CD4-positive, alpha-beta T cell treated with Interleukin-12 subunit alpha and Interleukin-12 subunit beta, for 1 hour (primary cell): ENCODE results near the gene GPR107.

Experiments
- DNase-seq: peaks from one replicate; pipeline ENCODE4 v3.0.0-alpha.2; 2020

The GPR107 gene

GRCh38 chr9:130171226-130172148 is 117.8 kb downstream of the GPR107 start:
- DNase-seq, result no peak

DNA sequence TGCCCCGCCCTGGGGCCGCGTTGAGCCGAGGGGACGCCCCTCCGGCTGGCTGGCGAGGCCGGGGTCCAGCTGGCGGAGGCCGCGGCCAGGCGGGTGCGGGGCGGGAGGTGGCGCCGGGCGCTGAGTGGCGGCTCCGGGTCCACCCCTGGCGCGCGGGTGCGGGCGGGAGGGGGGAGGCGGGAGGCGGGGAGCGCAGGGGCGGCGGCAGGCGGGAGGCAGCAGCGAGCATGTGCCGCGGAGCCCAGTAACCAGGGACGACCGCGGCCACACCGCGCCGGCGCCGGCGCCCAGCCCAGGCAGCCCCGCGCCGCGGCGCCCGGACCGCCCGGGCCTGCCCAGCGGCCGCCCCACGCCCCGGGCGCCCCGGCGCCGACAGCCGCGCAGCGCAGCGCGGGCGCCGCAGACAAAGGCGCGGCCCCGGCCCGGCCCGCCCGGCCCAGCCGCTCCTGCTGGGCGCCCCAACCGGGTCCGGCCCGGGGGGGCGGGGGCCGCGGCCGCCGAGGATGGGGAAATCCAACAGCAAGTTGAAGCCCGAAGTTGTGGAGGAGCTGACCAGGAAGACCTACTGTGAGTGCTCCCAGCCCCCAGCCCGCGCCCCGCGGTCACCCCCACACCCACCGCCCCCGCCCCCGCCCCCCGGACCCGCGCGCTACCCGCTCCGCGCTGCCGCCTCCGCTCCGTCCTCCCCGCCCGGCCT is 118.6 kb downstream of the GPR107 start, which contains the start of gene NCS1:
NCS1 (plus strand) TSS at position 244 of the 697 bp plus-strand sequence; CDS start at position 504, 260 bp downstream.
- peak; percentile 41 for DNase-seq

GRCh38 chr9:130172858-130173665 is 119.4 kb downstream of the GPR107 start:
- DNase-seq, result peak; percentile 25

DNA sequence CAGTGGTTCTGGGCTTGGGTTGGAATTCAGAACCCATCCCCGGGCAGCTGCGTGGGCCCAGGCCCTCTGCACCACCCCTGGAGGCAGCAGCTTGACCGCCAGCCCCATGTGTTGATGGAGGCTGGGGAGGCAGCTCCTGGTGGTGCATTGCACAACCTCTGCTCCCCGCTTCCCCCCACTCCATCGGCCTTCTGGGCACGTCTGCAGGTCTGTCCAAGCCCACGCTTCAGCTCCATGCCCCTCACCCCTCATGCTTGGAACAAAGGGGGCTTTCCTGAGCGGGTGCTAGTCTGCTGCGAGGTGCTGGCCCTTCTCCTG is 119.9 kb downstream of the GPR107 start:
- no peak for DNase-seq

DNA sequence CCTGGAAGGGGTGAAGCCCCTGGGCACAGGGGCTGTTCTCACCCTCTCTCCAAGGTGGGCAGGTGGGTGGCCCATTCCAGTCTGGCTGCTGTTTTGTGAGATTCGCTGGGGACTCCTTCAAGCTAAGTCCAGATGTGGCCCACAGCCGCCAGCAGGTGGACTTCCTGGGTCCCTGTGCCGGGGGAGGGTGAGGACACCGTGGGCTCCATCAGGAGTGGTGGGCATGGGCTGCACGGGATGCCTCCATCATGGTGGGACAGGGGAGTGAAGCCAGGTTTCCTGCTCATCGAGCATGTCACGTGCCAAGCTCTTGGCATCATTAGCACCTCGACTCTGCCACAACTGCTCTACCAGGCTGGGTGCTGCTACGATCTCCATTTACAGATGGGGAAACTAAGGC is 120.3 kb downstream of the GPR107 start:
- DNase-seq, result no peak

- DNase-seq, result no peak
Observed at GRCh38 chr9:130174920-130175321, 121.2 kb downstream of the GPR107 start.

- DNase-seq, result no peak
Observed at GRCh38 chr9:130175355-130175754, 121.6 kb downstream of the GPR107 start.

GRCh38 chr9:130176760-130177159 is 123.1 kb downstream of the GPR107 start:
- DNase-seq, result no peak

GRCh38 chr9:130177898-130178805 is 124.4 kb downstream of the GPR107 start:
- DNase-seq, result no peak

DNA sequence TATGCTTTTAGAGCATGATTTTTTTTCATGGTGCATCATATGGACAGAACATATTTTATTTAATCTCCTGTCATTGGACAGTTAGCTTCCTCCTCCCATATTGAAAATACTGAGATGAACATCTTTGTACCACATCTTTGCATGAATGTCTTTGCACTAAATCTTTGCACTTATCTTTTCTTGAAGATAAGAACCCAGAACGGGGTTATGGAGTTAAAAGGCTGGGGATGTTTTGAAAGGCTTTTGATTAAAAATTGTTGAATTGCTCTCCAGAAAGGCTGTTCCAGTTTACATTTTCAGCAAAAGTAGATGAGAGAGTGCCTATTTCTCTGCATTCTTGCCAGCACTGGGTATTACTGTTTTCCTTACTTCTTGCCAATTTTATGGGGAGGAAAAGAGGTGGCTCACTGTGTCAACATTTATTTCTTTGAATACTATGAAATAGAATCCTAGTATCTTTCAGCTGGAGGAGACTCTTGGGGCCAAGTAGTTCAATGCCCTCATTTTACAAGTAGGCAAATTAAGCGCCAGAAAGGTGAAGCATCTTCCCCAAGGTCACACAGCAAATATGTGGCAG is 125.7 kb downstream of the GPR107 start:
- DNase-seq, result no peak

DNA sequence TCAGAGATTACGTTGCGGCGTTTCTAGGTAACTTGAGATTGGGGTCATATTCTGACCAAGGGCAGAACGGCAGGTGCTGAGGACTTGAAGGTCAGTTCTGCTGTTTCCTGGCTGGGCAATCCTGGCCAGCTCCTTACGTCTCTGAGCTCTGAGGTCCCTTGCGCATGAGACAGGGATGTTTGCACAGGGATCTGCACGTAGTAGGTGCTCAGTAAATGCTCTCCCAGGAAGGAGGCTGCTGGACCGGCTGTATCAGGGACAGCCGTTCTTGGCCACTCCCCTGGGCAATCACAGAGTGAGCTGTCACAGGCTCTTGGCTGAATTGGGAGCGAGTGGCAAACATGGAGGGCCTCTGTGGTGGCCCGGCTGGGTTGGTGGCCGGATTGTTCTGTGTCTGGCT is 126.8 kb downstream of the GPR107 start:
- no peak for DNase-seq

- no peak for DNase-seq
Observed at GRCh38 chr9:130181678-130182380, 128.1 kb downstream of the GPR107 start.

DNA sequence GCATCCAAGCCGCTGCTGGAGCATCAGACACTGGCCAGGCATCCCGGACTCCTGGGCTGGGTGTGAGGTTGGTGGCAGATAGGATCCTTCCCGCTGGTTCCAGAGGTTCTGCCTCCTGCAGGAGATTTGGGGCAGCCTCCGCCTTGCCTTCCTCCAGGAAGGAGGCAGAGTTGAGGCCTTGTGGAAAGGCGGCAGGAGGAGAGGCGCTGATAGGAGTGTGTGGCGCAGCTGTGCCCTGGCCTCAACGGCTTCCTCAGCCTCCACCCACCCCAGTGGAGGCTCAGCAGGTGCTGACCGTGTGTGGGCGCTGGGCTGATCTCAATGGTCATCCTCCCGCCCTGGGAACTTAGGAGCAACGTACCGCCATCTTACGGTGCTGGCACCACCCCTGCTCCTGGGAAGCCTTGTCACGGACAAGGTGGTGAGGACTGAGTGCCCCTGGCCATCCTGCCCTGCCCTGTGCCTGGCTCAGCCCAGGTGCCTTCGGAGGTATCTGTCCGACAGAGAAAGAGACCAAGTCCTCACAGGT is 128.7 kb downstream of the GPR107 start:
- DNase-seq, result no peak

DNA sequence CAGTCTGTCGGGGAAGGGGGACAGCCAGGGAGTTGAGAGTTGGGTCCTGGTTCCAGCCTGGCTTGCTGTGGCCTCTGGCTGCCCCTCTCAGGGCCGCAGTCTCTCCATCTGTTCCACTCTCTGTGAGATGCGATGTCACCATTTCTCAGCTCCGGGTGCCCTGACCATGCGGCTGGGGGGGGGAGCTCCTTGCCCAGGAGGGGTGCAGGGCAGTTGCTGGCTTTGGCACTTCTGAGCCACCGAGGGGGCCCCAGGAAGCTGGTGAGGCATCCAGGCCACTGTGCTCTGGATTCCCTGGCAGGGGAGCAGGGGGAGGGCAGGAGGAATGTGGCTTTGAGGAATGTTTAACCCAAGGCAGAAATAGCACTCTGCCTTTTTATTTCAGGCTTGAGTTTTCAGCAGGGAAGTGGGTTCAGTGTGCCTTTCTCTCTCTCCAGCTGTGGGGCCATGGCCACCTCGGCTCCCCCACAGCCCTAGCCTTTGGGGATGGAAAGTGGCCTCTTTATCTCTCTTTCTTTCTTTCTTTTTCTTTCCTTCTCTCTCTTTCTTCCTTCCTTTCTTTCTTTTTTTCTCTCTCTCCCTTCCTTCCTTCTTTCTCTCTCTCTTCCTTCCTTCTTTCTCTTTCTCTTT is 129.5 kb downstream of the GPR107 start:
- DNase-seq, result no peak

GRCh38 chr9:130185017-130185416 is 131.3 kb downstream of the GPR107 start:
- no peak for DNase-seq

DNA sequence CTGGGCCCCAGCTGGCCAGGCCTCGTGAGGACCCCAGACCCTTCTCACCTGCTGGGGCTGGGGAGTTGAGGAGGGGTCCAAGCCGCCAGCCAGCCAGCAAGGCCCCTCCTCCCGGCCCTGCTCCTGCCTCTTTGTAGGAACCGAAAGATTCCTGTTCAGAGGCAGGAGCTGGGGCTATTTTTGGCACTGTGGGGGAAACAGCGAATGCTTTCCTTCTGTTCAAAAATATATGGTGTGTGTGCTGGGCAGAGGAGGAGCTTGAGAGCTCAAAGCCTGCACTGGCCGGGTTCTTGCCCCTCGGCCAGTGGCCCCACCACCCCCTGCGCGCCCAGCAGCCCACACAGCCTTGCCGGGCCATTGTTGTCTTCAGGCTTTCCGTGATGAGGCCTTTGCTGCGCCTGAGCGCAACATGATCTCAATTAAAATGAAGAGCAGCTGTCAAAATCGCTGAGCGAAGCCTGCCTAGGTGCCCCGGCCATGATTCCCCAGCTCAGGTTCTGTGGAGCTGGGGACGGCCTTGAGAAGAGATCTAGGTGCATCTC is 131.9 kb downstream of the GPR107 start:
- DNase-seq, result no peak

- no peak for DNase-seq
Observed at GRCh38 chr9:130186051-130186450, 132.3 kb downstream of the GPR107 start.

- no peak for DNase-seq
Observed at GRCh38 chr9:130186839-130187522, 133.3 kb downstream of the GPR107 start.

- no peak for DNase-seq
Observed at GRCh38 chr9:130187523-130187846, 133.8 kb downstream of the GPR107 start.
